IPS-18a (cell line): ENCODE data around the gene ALDOC.
"Not testable (repeated sequence)": the region's sequence is repeated elsewhere in the genome, so short reads cannot be mapped to it uniquely, and the experiment has no call there.

Experiments used
- H3K27ac ChIP-seq: one replicate; pipeline ENCODE4 v1.5.1; 2013; ENCODE audit warnings: low read length
- H3K27me3 ChIP-seq: one replicate; pipeline ENCODE4 v1.6.1; 2013; ENCODE audit warnings: mild to moderate bottlenecking, low read length; ENCODE audit not compliant: control insufficient read depth, insufficient read depth
- H3K36me3 ChIP-seq: one replicate; pipeline ENCODE4 v1.6.1; 2013; ENCODE audit warnings: low read depth, low read length; ENCODE audit not compliant: control insufficient read depth
- H3K4me1 ChIP-seq: one replicate; pipeline ENCODE4 v1.6.1; 2013; ENCODE audit warnings: low read depth, low read length; ENCODE audit not compliant: control insufficient read depth
- H3K4me3 ChIP-seq: one replicate; pipeline ENCODE4 v1.5.1; 2013; ENCODE audit warnings: low read length
- H3K9ac ChIP-seq: one replicate; pipeline ENCODE4 v1.6.1; 2013; ENCODE audit warnings: mild to moderate bottlenecking, low read length, moderate library complexity
- H3K9me3 ChIP-seq: one replicate; pipeline ENCODE4 v1.6.1; 2013; ENCODE audit warnings: low read depth, low read length; ENCODE audit not compliant: control insufficient read depth

Gene ALDOC

DNA sequence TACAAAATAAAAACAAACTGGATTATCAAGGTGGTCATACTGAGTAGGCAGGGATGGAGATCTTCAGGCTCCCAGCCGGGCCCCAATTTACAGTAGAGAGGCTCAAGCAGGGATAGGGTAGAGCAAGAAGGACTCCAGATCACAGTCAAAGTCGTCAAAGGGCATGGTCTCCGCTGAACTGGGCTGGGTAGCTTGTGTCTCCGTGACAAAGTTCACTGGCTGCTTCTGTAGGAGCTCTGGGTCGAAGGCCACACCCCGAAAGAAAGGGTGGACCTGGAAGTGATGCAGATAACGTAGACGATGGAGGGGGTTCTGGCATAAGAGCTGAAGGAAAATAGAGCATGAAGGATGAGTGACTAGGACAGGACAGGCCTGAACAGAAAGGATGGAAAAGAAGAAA is 33.7 kb upstream of the ALDOC start:
- H3K4me1 ChIP-seq: no peaks in the 10 kb centered on the region
- peaks cover 50% of the 10 kb centered on the region for H3K36me3 ChIP-seq
- no peaks in the 10 kb centered on the region for H3K9me3 ChIP-seq
- H3K9ac ChIP-seq: no peak overlapping the region
- H3K27ac ChIP-seq: no peak overlapping the region
- H3K4me3 ChIP-seq: no peak overlapping the region
- H3K27me3 ChIP-seq: no peaks in the 10 kb centered on the region

DNA sequence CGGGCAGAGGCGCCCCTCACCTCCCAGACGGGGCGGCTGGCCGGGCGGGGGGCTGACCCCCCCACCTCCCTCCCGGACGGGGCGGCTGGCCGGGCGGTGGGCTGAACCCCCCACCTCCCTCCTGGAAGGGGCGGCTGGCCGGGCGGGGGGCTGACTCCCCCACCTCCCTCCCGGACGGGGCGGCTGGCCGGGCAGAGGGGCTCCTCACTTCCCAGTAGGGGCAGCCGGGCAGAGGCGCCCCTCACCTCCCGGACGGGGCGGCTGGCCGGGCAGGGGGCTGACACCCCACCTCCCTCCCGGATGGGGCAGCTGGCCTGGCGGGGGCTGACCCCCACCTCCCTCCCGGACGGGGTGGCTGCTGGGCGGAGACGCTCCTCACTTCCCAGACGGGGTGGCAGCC is 27.3 kb upstream of the ALDOC start:
- H3K27me3 ChIP-seq, H3K4me1 ChIP-seq, H3K9me3 ChIP-seq, H3K9ac ChIP-seq, H3K27ac ChIP-seq, H3K36me3 ChIP-seq, H3K4me3 ChIP-seq: not testable (repeated sequence)

DNA sequence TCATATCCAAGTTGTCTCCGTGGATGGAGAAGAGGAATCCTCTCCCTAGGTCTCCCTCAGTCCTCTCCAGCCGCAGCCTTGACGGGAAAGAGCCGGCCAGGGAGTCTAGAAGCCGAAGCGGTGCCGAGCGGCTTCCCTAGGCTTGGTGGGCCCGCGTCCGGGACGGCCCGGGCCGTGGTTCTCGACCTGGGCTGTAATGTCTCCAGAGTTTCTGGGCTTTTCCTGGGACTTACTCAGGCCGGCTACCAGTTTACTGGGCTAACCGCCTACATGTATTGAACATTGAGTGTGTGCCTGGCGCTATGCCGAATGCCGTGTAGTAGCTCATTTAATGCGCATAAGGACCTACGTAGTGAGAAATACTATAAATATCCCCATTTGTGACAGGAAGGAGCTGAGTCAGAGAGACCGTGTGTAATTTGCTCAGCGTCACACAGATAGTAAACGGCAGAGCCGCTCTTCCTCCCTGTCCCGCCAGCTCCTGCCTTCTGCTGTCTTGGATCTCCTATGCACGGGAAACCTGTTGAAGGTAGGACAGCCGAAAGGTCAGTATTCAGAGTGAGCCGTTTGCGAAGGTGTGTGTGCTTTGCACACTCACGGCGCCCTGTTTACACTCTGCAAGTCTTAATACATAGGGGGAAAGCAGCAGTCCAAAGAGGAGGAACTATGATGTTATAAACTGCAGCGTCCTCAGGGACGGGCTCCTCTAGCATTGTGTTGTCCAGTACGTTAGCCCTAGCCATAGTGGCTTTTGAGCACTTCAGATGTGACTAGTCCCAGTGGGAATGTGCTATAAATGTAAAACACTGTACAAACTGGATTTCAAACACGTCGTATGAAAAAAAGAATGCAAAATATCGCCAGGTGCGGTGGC is 22.9 kb upstream of the ALDOC start:
- H3K36me3 ChIP-seq: no peaks in the 10 kb centered on the region
- no peaks in the 10 kb centered on the region for H3K27me3 ChIP-seq
- peak overlapping the region; percentile 84 for H3K9ac ChIP-seq
- H3K27ac ChIP-seq: no peak overlapping the region
- H3K4me3 ChIP-seq: peak overlapping the region; percentile 68
- peaks cover 3% of the 10 kb centered on the region for H3K4me1 ChIP-seq
- H3K9me3 ChIP-seq: no peaks in the 10 kb centered on the region

DNA sequence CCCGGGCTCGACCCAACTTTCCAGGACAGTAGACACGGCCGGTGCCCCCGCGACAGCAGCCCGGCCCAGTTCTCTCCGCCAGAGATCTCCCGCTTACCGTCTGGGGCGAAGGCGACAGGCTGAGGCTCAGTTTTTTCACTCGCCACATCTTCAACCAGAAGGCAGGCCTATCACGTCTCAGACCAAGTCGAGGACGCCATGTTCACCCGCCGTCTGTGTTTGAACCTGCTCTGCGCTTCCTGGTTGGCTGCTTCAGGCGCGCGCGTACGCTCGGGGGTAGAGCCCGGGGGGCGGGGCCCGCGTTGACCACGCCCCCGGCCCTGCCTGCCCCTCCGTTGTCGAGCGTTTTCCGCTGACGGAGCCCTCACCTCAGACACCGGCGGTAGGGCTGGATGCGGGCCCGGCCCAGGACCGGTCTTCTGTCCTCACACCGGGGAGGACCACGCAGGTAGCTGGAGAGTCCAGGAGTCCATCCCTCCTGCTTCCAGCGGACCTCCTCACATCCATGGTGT is 22.2 kb upstream of the ALDOC start, which contains the start of gene SPAG5:
Gene SPAG5, minus strand, starts transcription at position 227 of the 512 bp plus-strand sequence. Its CDS starts 79 bp downstream, at position 148.
- H3K9me3 ChIP-seq: no peaks in the 10 kb centered on the region
- no peaks in the 10 kb centered on the region for H3K36me3 ChIP-seq
- peaks cover 3% of the 10 kb centered on the region for H3K4me1 ChIP-seq
- H3K4me3 ChIP-seq: peak within 1 kb of the TSS; percentile 68
- H3K27ac ChIP-seq: peak within 1 kb of the TSS; percentile 36
- H3K27me3 ChIP-seq: no peaks in the 10 kb centered on the region
- peak within 1 kb of the TSS; percentile 84 for H3K9ac ChIP-seq

DNA sequence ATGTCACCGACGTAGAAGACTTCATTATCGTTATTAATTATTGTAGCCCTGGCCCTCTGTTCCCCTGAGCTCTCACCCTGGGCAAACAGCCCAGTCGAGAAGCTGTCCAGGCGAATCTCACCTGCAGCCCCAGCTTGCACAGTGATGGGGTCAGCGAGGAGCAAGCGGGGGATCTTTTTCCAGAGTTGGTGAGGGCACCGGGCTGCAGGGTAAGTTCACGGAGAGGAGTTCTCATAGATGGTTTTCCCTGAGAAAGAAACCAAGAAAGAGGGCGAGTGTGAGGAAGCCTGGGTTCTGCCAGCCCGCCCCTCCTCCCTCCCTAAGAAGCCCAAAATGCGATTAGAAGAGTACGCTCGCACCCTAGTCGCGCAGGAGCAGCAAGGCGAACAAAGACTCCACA is 21.7 kb upstream of the ALDOC start:
- peak overlapping the region; percentile 36 for H3K27ac ChIP-seq
- peaks cover under 1% of the 10 kb centered on the region for H3K36me3 ChIP-seq
- H3K4me1 ChIP-seq: peaks cover 3% of the 10 kb centered on the region
- peak overlapping the region; percentile 68 for H3K4me3 ChIP-seq
- H3K9me3 ChIP-seq: no peaks in the 10 kb centered on the region
- peak overlapping the region; percentile 84 for H3K9ac ChIP-seq
- H3K27me3 ChIP-seq: no peaks in the 10 kb centered on the region

DNA sequence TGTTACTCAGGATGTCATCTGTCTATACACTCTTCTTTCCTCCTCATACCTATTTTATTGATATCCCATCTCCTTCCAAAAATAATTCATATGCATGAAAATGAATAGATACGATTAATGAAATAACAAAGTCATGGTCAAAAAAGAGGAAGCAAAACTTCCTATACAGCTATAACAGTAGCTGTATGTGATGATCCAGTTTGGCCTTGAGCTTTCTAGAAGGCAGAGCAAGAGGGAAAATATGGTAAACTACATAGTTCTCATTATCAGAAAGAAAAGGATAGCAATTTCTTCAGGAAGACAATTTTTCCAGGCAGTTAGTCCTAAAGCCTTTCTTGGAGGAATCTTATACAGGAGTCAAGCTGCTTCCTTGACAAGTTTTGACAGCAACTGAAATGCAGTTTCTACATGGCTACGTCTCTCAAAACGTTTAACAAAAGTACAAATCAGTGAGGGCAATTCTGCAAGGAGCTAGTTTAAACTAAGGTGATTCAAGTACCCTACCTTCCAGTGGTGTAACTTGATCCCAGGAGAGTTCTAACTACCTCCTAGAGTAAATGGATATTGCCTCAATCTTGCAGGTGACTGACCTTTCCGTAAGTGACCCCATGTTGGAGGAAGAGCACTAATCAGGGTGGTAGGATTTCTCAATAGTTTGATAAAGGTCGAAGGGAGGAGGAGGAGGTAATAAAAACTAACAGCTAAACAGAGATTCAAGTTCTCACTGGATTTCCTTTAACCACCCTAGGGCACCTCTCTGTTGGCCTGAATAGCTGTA is 21.1 kb upstream of the ALDOC start:
- Histone ChIP-seq H3K4me3 (peak overlapping the region; percentile 68), H3K9me3 (no peaks in the 10 kb centered on the region), H3K9ac (peak overlapping the region; percentile 84), H3K27me3 (no peaks in the 10 kb centered on the region), H3K36me3 (peaks cover 6% of the 10 kb centered on the region), H3K27ac (no peak overlapping the region), H3K4me1 (peaks cover 3% of the 10 kb centered on the region)

DNA sequence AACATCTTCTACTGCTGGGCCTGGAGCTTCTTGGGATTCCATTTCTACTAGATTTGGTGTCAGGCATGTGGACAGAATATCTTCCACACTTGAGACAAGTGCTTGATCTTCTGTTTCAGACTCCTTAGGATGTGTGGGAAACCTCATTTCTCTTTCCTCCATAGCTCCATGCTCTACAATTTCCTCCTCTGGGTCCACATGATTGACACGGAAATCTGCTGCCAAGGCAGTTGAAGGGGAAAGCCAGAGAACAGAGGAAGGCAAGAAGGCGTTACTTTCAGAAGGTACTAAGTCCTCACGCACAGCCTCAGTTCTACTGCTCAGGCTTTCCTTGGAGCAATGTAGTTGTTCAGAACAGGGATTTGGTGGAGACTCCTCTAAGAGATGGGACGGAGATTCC is 15.6 kb upstream of the ALDOC start:
- Histone ChIP-seq H3K36me3 (peaks cover 49% of the 10 kb centered on the region), H3K4me1 (no peaks in the 10 kb centered on the region), H3K27ac (no peak overlapping the region), H3K9ac (no peak overlapping the region), H3K4me3 (no peak overlapping the region), H3K27me3 (no peaks in the 10 kb centered on the region), H3K9me3 (no peaks in the 10 kb centered on the region)

DNA sequence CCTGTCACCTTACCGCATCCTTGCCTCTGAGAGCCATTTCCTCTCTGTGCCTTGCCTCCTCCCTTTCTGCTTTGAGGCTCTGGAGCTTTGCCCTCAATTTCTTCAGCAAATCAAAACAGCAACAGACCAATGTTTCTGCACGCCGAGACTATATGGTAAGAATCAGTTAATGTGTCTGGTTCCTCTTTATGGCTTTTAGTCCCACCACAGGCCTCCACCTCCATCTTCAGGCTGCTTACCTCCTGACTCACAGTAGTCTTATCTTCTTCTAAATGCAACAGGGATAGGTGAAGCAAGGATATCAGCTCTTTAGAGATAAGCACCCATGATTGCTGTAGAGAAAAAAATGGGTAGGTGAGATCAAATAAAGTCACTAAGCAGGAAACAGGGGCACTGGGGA is 9.2 kb upstream of the ALDOC start:
- Histone ChIP-seq H3K9ac (no peak overlapping the region), H3K4me3 (no peak overlapping the region), H3K36me3 (peaks cover 77% of the 10 kb centered on the region), H3K27me3 (no peaks in the 10 kb centered on the region), H3K4me1 (no peaks in the 10 kb centered on the region), H3K27ac (no peak overlapping the region), H3K9me3 (no peaks in the 10 kb centered on the region)

DNA sequence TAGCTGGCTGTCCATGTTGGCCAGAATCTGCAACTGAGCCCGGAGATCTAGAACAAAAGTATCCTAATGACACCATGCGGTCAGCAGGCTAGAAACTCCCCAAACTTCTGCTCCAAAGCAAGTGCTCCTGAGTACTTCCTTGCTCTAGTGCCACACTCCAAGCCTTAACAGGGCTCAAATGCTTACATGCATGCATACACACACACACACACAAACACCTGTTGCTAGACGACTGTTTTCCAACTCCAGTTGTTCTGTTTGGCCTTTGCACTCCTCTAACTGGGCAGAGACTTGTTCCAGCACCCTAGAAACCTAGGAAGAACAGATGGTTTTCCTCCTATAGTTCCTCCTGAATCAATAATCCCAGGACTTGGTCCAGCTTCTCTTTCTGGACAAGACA is 7.7 kb upstream of the ALDOC start:
- Histone ChIP-seq H3K9me3 (no peaks in the 10 kb centered on the region), H3K36me3 (peaks cover 80% of the 10 kb centered on the region), H3K27me3 (no peaks in the 10 kb centered on the region), H3K4me3 (no peak overlapping the region), H3K9ac (no peak overlapping the region), H3K27ac (no peak overlapping the region), H3K4me1 (no peaks in the 10 kb centered on the region)

DNA sequence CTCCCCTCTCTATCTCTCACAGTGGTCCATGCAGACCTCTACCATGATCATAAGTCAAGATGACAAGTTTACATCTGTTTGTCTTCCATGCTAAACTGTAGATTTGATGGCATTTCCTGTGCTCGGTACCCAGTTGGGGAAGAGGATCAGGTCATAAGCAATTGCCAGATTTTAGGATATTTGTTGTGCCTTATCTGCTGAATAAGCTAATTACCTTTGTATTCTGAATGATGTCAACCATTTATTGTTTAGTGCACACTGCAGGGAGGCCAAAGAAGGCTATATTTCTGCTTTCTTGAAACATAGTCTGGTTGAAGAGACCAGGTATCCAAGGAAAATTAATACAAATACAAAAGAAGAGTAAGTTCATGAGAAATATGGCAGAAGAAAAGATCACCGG is 5.8 kb upstream of the ALDOC start:
- Histone ChIP-seq H3K9me3 (no peaks in the 10 kb centered on the region), H3K4me3 (no peak overlapping the region), H3K4me1 (peaks cover 2% of the 10 kb centered on the region), H3K36me3 (peaks cover 86% of the 10 kb centered on the region), H3K27ac (no peak overlapping the region), H3K27me3 (no peaks in the 10 kb centered on the region), H3K9ac (no peak overlapping the region)

DNA sequence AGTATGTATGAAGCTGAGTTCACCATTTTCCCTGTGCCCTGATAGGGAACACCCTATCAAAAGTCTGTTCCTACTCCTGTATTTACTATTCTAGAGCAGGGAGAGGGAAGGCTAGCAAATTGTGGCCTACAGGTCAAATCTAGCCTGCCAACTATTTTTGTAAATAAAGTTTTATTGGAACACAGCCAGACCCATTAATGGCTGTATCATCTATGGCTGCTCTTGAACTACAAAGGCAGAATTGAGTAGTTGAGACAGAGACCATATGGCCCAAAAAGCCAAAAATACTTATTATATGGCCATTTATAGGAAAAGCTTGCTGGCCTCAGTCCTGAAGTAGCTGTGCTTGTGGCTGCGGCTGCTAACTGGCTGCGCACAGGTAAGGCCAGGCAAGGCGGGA is 4.3 kb upstream of the ALDOC start:
- peaks cover 8% of the 10 kb centered on the region for H3K4me1 ChIP-seq
- no peaks in the 10 kb centered on the region for H3K9me3 ChIP-seq
- no peak overlapping the region for H3K9ac ChIP-seq
- peaks cover 2% of the 10 kb centered on the region for H3K27me3 ChIP-seq
- H3K4me3 ChIP-seq: no peak overlapping the region
- no peak overlapping the region for H3K27ac ChIP-seq
- peaks cover 83% of the 10 kb centered on the region for H3K36me3 ChIP-seq
